OCI-LY7 (cell line): ENCODE data around the gene SLC16A9.

Experiments used
- EZH2phosphoT487 ChIP-seq: fragments of 200-600 bp; sonication (generic); IDR thresholded peaks from 2 replicates; pipeline ENCODE4 v1.6.1; 2018; ENCODE audit warnings: low read depth, borderline replicate concordance, mild to moderate bottlenecking, mixed run types, antibody characterized with exemption, low read length, moderate library complexity, mixed read lengths
- TF ChIP-seq, protein P1 (sequence below): fragments of 200-600 bp; sonication (generic); conservative IDR thresholded peaks from 2 replicates; pipeline ENCODE4 v1.5.1; 2014; ENCODE audit warnings: mild to moderate bottlenecking, antibody characterized with exemption, low read length, moderate library complexity, mixed read lengths

- TF ChIP-seq, protein P1, sequence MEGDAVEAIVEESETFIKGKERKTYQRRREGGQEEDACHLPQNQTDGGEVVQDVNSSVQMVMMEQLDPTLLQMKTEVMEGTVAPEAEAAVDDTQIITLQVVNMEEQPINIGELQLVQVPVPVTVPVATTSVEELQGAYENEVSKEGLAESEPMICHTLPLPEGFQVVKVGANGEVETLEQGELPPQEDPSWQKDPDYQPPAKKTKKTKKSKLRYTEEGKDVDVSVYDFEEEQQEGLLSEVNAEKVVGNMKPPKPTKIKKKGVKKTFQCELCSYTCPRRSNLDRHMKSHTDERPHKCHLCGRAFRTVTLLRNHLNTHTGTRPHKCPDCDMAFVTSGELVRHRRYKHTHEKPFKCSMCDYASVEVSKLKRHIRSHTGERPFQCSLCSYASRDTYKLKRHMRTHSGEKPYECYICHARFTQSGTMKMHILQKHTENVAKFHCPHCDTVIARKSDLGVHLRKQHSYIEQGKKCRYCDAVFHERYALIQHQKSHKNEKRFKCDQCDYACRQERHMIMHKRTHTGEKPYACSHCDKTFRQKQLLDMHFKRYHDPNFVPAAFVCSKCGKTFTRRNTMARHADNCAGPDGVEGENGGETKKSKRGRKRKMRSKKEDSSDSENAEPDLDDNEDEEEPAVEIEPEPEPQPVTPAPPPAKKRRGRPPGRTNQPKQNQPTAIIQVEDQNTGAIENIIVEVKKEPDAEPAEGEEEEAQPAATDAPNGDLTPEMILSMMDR, result no peak
- TF ChIP-seq EZH2phosphoT487, result no peak
Observed at GRCh38 chr10:59626523-59626869, 83.2 kb downstream of the SLC16A9 start.
